ENCODE measurements around the gene ERGIC3. TPM values are rescaled to one million over a fixed set of nuclear protein-coding genes. Genes with fewer than 3 reads are reported as not detected.

The ERGIC3 gene
- polyA plus RNA-seq, 2 of the 4 experiments (the other 2 are of a cell fraction): 239 to 343 TPM

DNA sequence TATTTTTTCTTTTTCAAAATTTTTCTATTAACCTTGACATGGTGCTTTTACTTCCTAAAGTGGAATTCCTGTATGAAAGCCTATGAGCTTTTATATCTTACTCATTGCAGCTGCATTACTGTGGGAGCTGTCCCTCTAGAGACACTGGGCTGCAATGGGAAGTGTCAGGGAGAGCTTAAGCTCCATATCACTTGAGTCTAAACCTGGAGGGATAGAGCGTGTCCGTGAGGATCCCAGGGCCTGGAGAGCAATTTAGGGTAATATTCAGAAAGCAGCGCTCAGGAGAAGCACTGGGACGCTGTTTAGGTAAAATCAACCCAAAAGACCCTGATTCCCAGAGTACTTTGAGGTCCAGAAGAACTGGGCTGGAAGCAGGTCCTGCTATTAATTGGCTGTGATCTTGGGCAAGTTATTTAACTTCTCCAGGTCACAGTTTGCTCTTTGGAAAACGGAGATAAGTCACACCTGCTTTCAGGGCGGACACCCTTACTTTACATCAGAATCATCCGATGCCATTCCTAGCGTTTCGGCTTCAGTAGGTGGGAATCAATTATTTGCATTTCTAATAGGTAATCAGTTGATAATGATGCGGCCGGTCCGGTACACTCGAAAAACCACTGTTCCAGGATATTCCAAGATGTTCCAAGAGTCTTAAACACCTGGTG is 628 bp upstream of the ERGIC3 start:
- Histone ChIP-seq H3K4me2 (peak overlapping the region; percentile 88), H3K4me1 (peaks cover 8% of the 10 kb centered on the region; the same call in 2 of the 3 replicates), H3K9me3 (no peaks in the 10 kb centered on the region), H3K27ac (peak overlapping the region in 1 of 2 experiments; percentile 99; a peak in 3 of 6 replicates), H3K4me3 (peak overlapping the region; percentile 99; the same call in 2 of the 3 replicates)
- ChIA-PET CTCF (interaction anchor here (1.0 to 3.0 kb wide), 5 partner anchors 9 to 413 kb away, joined by 3 to 8 read pairs (median 3); partner anchors contain the start of gene SCAND1), POLR2A (interaction anchor here (0.6 to 1.3 kb wide), 5 partner anchors 25 to 413 kb away, joined by 3 to 6 read pairs (median 3); partner anchors contain the start of gene SCAND1)
- DNase-seq (ENCODE audit: low read depth in 1 of 2, low spot score in 1 of 2) (no peak), FAIRE-seq (no peak), ATAC-seq (no peak)
- TF ChIP-seq FOSL2 (IDR thresholded peaks at IDR 0.05) (no peak), FOSL2 (CRISPR knock-in tag; IDR thresholded peaks at IDR 0.05) (no peak), CEBPB (IDR thresholded peaks at IDR 0.05) (no peak), BHLHE40 (IDR thresholded peaks at IDR 0.05; ENCODE audit: low read depth, low read length) (no peak), MAFK (IDR thresholded peaks at IDR 0.05; ENCODE audit: partially characterized antibody) (no peak), HEYL (CRISPR knock-in tag; IDR thresholded peaks at IDR 0.05) (no peak), CHD2 (IDR thresholded peaks at IDR 0.05; ENCODE audit: low read length, partially characterized antibody) (no peak), CHD4 (IDR thresholded peaks at IDR 0.05; ENCODE audit: borderline replicate concordance) (no peak)
- whole genome bisulfite sequencing (ENCODE audit: missing lambda C conversion rate): 66% methylated on average over 13 of the region's 13 CpGs

- POLR2A ChIA-PET: no interaction called here
- peak overlapping the region; percentile 99; the same call in 2 of the 3 replicates for H3K4me3 ChIP-seq
- H3K9me3 ChIP-seq: no peaks in the 10 kb centered on the region
- CTCF ChIA-PET: interaction anchor here (1.2 to 3.0 kb wide), 4 partner anchors 11 to 75 kb away, joined by 4 to 8 read pairs (median 6); no protein-coding TSS in a partner anchor
- FAIRE-seq (no peak), ATAC-seq (no peak), DNase-seq (ENCODE audit: low read depth in 1 of 2, low spot score in 1 of 2) (no peak)
- peak overlapping the region in 1 of 2 experiments; percentile 99; a peak in 3 of 6 replicates for H3K27ac ChIP-seq
- TF ChIP-seq HEYL (CRISPR knock-in tag; IDR thresholded peaks at IDR 0.05) (no peak), CBX2 (IDR thresholded peaks at IDR 0.05; ENCODE audit: borderline replicate concordance, low read depth) (no peak), KDM5A (IDR thresholded peaks at IDR 0.05) (no peak), RFX5 (IDR thresholded peaks at IDR 0.05) (no peak), CTCF (IDR thresholded peaks at IDR 0.05) (no peak), KDM1A (IDR thresholded peaks at IDR 0.05; ENCODE audit: low read depth) (no peak), ESRRA (IDR thresholded peaks at IDR 0.05; ENCODE audit: borderline replicate concordance, low read length) (no peak), ZNF302 (CRISPR knock-in tag; IDR thresholded peaks at IDR 0.05) (no peak), ZC3H11A (IDR thresholded peaks at IDR 0.05) (no peak)
- 95% methylated on average over 1 of the region's 1 CpG for WGBS (ENCODE audit: missing lambda C conversion rate)
- H3K4me2 ChIP-seq: peak overlapping the region; percentile 88
- H3K4me1 ChIP-seq: peaks cover 8% of the 10 kb centered on the region; the same call in 2 of the 3 replicates
Observed at GRCh38 chr20:35542990-35543389, 1.1 kb downstream of the ERGIC3 start.

GRCh38 chr20:35544436-35544835 is 2.6 kb downstream of the ERGIC3 start:
- Histone ChIP-seq H3K27ac (no peak overlapping the region), H3K4me2 (no peak overlapping the region), H3K9me3 (no peaks in the 10 kb centered on the region), H3K4me1 (peaks cover 8% of the 10 kb centered on the region; the same call in 2 of the 3 replicates), H3K4me3 (no peak overlapping the region)
- 95% methylated on average over 15 of the region's 16 CpGs for WGBS (ENCODE audit: missing lambda C conversion rate)
- POLR2A ChIA-PET: no interaction called here
- ATAC-seq (no peak), DNase-seq (ENCODE audit: low read depth in 1 of 2, low spot score in 1 of 2) (no peak), FAIRE-seq (no peak)
- CTCF ChIA-PET: interaction anchor here (0.8 to 3.0 kb wide), 3 partner anchors 12 to 74 kb away, joined by 3 to 8 read pairs (median 7); no protein-coding TSS in a partner anchor
- TF ChIP-seq NR3C1 (IDR thresholded peaks at IDR 0.05) (no peak), JUN (IDR thresholded peaks at IDR 0.05) (no peak), ZC3H11A (IDR thresholded peaks at IDR 0.05) (no peak), TP53 (CRISPR knock-in tag; IDR thresholded peaks at IDR 0.05) (no peak), FOXS1 (CRISPR knock-in tag; IDR thresholded peaks at IDR 0.05) (no peak), REST (IDR thresholded peaks at IDR 0.05) (no peak), ZNF302 (CRISPR knock-in tag; IDR thresholded peaks at IDR 0.05) (no peak), RAD21 (conservative IDR thresholded peaks at IDR 0.05 in 1 of 2, IDR thresholded peaks at IDR 0.05 in 1 of 2) (no peak), ZFP36 (IDR thresholded peaks at IDR 0.05; ENCODE audit: borderline replicate concordance, partially characterized antibody) (no peak), SMC3 (IDR thresholded peaks at IDR 0.05) (no peak), MAX (IDR thresholded peaks at IDR 0.05) (no peak), TFCP2L1 (CRISPR knock-in tag; IDR thresholded peaks at IDR 0.05) (no peak), ELK1 (IDR thresholded peaks at IDR 0.05; ENCODE audit: low read depth, low read length) (no peak)
- TF ChIP-seq, protein P1, sequence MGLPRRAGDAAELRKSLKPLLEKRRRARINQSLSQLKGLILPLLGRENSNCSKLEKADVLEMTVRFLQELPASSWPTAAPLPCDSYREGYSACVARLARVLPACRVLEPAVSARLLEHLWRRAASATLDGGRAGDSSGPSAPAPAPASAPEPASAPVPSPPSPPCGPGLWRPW (IDR thresholded peaks at IDR 0.05): no peak

All from A549 (cell line).